Lower leg skin (tissue), 3 donors: ENCODE measurements around the gene GPT2.

Experiments
- POLR2A ChIP-seq, 2 donors: fragments of 450-650 bp; IDR thresholded peaks; one replicate each; pipeline ENCODE4 v1.6.1; 2016 to 2017; ENCODE audit warnings: antibody characterized with exemption in 2 of 2, mild to moderate bottlenecking in 1 of 2, moderate library complexity in 1 of 2
- TF ChIP-seq, protein P1 (sequence below), 3 donors: fragments of 450-650 bp; IDR thresholded peaks; one replicate each; pipeline ENCODE4 v1.5.1; 2016; ENCODE audit warnings: antibody characterized with exemption in 3 of 3, mild to moderate bottlenecking in 3 of 3, moderate library complexity in 2 of 3

DNA sequence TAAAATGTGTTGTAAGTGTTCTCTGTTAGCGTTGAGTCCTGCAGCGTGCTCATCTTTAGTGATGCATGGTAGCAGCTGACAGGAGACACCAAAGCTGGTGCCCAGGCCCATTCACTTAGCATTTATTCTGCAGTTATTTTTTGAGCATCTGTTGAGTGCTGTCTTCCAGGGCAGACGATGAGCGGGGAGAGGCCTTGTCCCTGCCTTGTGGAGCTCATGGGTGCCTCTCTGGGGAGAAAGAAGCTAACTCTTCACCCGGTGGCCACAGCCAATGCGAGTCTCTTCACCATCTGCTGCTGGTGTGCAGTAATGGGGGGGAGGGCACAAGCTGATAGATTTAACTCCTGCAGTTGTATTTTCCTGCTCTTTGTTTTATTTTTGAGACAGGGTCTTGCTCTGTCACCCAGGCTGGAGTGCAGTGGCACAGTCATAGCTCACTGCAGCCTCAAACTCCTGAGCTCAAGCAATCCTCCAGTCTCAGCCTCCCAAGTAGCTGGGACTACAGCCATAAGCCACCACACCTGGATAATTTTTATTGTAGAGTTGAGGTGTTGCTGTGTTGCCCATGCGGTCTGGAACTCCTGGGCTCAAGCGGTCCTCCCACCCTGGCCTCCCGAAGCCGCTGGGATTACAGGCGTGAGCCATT, 30.5 kb downstream of the GPT2 start:
- TF ChIP-seq, protein P1, sequence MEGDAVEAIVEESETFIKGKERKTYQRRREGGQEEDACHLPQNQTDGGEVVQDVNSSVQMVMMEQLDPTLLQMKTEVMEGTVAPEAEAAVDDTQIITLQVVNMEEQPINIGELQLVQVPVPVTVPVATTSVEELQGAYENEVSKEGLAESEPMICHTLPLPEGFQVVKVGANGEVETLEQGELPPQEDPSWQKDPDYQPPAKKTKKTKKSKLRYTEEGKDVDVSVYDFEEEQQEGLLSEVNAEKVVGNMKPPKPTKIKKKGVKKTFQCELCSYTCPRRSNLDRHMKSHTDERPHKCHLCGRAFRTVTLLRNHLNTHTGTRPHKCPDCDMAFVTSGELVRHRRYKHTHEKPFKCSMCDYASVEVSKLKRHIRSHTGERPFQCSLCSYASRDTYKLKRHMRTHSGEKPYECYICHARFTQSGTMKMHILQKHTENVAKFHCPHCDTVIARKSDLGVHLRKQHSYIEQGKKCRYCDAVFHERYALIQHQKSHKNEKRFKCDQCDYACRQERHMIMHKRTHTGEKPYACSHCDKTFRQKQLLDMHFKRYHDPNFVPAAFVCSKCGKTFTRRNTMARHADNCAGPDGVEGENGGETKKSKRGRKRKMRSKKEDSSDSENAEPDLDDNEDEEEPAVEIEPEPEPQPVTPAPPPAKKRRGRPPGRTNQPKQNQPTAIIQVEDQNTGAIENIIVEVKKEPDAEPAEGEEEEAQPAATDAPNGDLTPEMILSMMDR (IDR thresholded peaks at IDR 0.05), result no peak
- no peak for TF ChIP-seq POLR2A (IDR thresholded peaks at IDR 0.05)
